ENCODE results near the gene PPP1R15B. TPM values are rescaled to one million over a fixed set of nuclear protein-coding genes. Genes with fewer than 3 reads are reported as not detected.

PPP1R15B gene
- total RNA-seq, 1 donor from 2014 or later, result 45.3 TPM

- Histone ChIP-seq H3K36me3 (no peaks in the 10 kb centered on the region), H3K9me3 (no peaks in the 10 kb centered on the region), H3K4me3 (peak overlapping the region; percentile 28), H3K4me1 (peaks cover 10% of the 10 kb centered on the region), H3K27me3 (ENCODE audit: low read depth) (peaks cover 13% of the 10 kb centered on the region), H3K27ac (no peak overlapping the region)
- DNase-seq (no peak), ATAC-seq (no peak)
- TF ChIP-seq CTCF (IDR thresholded peaks at IDR 0.05), result no peak
- intact Hi-C loops (cut with DNase I), result no loop called here
Observed at GRCh38 chr1:204382714-204383083, 28.9 kb downstream of the PPP1R15B start.

- Histone ChIP-seq H3K4me1 (peaks cover 17% of the 10 kb centered on the region), H3K27ac (no peak overlapping the region), H3K36me3 (no peaks in the 10 kb centered on the region), H3K9me3 (no peaks in the 10 kb centered on the region), H3K27me3 (ENCODE audit: low read depth) (peaks cover 34% of the 10 kb centered on the region), H3K4me3 (no peak overlapping the region)
- no peak for TF ChIP-seq CTCF (IDR thresholded peaks at IDR 0.05)
- DNase-seq, result no peak
- intact Hi-C loops (cut with DNase I), result no loop called here
- no peak for ATAC-seq
Observed at GRCh38 chr1:204380293-204380831, 31.3 kb downstream of the PPP1R15B start.

GRCh38 chr1:204377800-204378668, 33.6 kb downstream of the PPP1R15B start:
- peak overlapping the region; percentile 18 for H3K27ac ChIP-seq
- ATAC-seq, result peak; percentile 84 to 88
- H3K4me1 ChIP-seq, result peaks cover 17% of the 10 kb centered on the region
- H3K4me3 ChIP-seq, result peak overlapping the region; percentile 58
- DNase-seq, result peak; percentile 73
- no peaks in the 10 kb centered on the region for H3K36me3 ChIP-seq
- peaks cover 34% of the 10 kb centered on the region for H3K27me3 ChIP-seq (ENCODE audit: low read depth)
- TF ChIP-seq CTCF (IDR thresholded peaks at IDR 0.05), result no peak
- H3K9me3 ChIP-seq, result no peaks in the 10 kb centered on the region
- intact Hi-C loops (cut with DNase I), result no loop called here

- intact Hi-C loops (cut with DNase I), result no loop called here
- H3K27me3 ChIP-seq (ENCODE audit: low read depth), result peaks cover 34% of the 10 kb centered on the region
- no peaks in the 10 kb centered on the region for H3K36me3 ChIP-seq
- no peak overlapping the region for H3K27ac ChIP-seq
- H3K4me3 ChIP-seq, result peak overlapping the region; percentile 58
- no peaks in the 10 kb centered on the region for H3K9me3 ChIP-seq
- ATAC-seq (peak in 1 of 2 donors; percentile 30), DNase-seq (no peak)
- peaks cover 17% of the 10 kb centered on the region for H3K4me1 ChIP-seq
- no peak for TF ChIP-seq CTCF (IDR thresholded peaks at IDR 0.05)
Observed at GRCh38 chr1:204376919-204377799, 34.5 kb downstream of the PPP1R15B start.

- Histone ChIP-seq H3K9me3 (no peaks in the 10 kb centered on the region), H3K4me1 (peaks cover 17% of the 10 kb centered on the region), H3K27me3 (ENCODE audit: low read depth) (peaks cover 34% of the 10 kb centered on the region), H3K27ac (no peak overlapping the region), H3K36me3 (no peaks in the 10 kb centered on the region), H3K4me3 (no peak overlapping the region)
- intact Hi-C loops (cut with DNase I), result no loop called here
- ATAC-seq, result no peak
- no peak for DNase-seq
- no peak for TF ChIP-seq CTCF (IDR thresholded peaks at IDR 0.05)
Observed at GRCh38 chr1:204376465-204376864, 35.2 kb downstream of the PPP1R15B start.

Measured in lower lobe of right lung (tissue), 2 donors.